K562 (cell line): ENCODE measurements around the gene CTNNA3.

Experiments used
- CTCF ChIP-seq, 3 experiments: IDR thresholded peaks in 2 of 3; conservative IDR thresholded peaks in 1 of 3; 2 replicates each; pipeline ENCODE4 v1.5.1; 2011 to 2012; ENCODE audit warnings: low read length in 3 of 3, mild to moderate bottlenecking in 3 of 3, control low read depth in 2 of 3, improper control_type of control experiment in 1 of 3, inconsistent platforms in 1 of 3, low read depth in 1 of 3, mixed read lengths in 1 of 3, moderate library complexity in 1 of 3; ENCODE audit not compliant: insufficient read depth in 2 of 3
- FOXA3 ChIP-seq, 2 experiments: fragments of 450-650 bp in 1 of 2; sonication (generic) in 1 of 2; formaldehyde crosslinking; IDR thresholded peaks in 1 of 2; conservative IDR thresholded peaks in 1 of 2; 2 replicates each; pipeline versions ENCODE4 v1.4.0 to v1.8.0; 2020 to 2022; ENCODE audit warnings: mild to moderate bottlenecking in 2 of 2, missing genetic modification reagents in 1 of 2
- MTA3 ChIP-seq: fragments of 450-650 bp; formaldehyde crosslinking; IDR thresholded peaks from 2 replicates; pipeline ENCODE4 v1.6.1; 2017; ENCODE audit warnings: mild to moderate bottlenecking, borderline replicate concordance

- no peak for TF ChIP-seq CTCF (IDR thresholded peaks at IDR 0.05 in 2 of 3, conservative IDR thresholded peaks at IDR 0.05 in 1 of 3; ENCODE audit: insufficient read depth in 2 of 3, low read depth in 1 of 3, low read length in 3 of 3)
- no peak for TF ChIP-seq FOXA3 (CRISPR knock-in tag; conservative IDR thresholded peaks at IDR 0.05 in 1 of 2, IDR thresholded peaks at IDR 0.05 in 1 of 2)
- TF ChIP-seq MTA3: no peak
These were observed 158.1 kb downstream of the CTNNA3 start for GRCh38 chr10:67537906-67538305.
